PFSK-1 (cell line): ENCODE results near the gene RASSF4.

Source experiments
- FOXP2 ChIP-seq: optimal IDR thresholded peaks from 2 replicates; pipeline ENCODE3; 2011; ENCODE audit warnings: borderline replicate concordance, control low read depth, inconsistent platforms; ENCODE audit not compliant: insufficient read depth; ENCODE audit errors: extremely low read length, extremely low read depth
- POLR2AphosphoS5 ChIP-seq: IDR thresholded peaks from 2 replicates; pipeline ENCODE4 v1.6.1; 2012; ENCODE audit warnings: low read depth, mild to moderate bottlenecking, control low read depth, low read length, moderate library complexity
- REST ChIP-seq, 2 experiments: IDR thresholded peaks; 2 replicates each; pipeline versions ENCODE4 v1.6.1 to v1.8.0; 2011 to 2012; ENCODE audit warnings: low read depth in 2 of 2, low read length in 2 of 2, control low read depth in 1 of 2, inconsistent platforms in 1 of 2, mild to moderate bottlenecking in 1 of 2, moderate library complexity in 1 of 2; ENCODE audit not compliant: insufficient read depth in 1 of 2
- SIN3A ChIP-seq: IDR thresholded peaks from 2 replicates; pipeline ENCODE4 v1.6.1; 2012; ENCODE audit warnings: mild to moderate bottlenecking, low read length, moderate library complexity, borderline replicate concordance; ENCODE audit not compliant: insufficient read depth
- TAF1 ChIP-seq: IDR thresholded peaks from 2 replicates; pipeline ENCODE4 v1.6.1; 2012; ENCODE audit warnings: low read length, control low read depth, borderline replicate concordance; ENCODE audit not compliant: insufficient read depth

GRCh38 chr10:44965651-44966097 lies 6.1 kb downstream of the RASSF4 start:
- TF ChIP-seq POLR2AphosphoS5 (no peak), REST (IDR thresholded peaks at IDR 0.05; ENCODE audit: insufficient read depth in 1 of 2, low read depth in 2 of 2, low read length in 2 of 2) (no peak), FOXP2 (no peak), SIN3A (no peak), TAF1 (no peak)
